IMR-90 (cell line): ENCODE results near the gene GJB5. TPM values are rescaled to one million over a fixed set of nuclear protein-coding genes. Genes with fewer than 3 reads are reported as not detected.

Experiments used
- ATAC-seq: fragments of 200-7000 bp; cut with Tn5 transposase; 2 replicates; pipeline ENCODE4 v1.9.1; 2020; ENCODE audit warnings: low read depth, mild to moderate bottlenecking, moderate library complexity
- BruUV-seq: library from RNA; stranded (reverse); fragments of 400-500 nt; replicated peaks from 2 replicates; lab custom pipeline; 2021; lab: Mats Ljungman, UMichigan
- CTCF ChIA-PET: fragments of 300-600 bp; formaldehyde crosslinking; extraction: SDS; loops from one replicate; lab custom pipeline; 2021; ENCODE audit warnings: antibody characterized with exemption; lab: Yijun Ruan, JAX
- POLR2A ChIA-PET: fragments of 300-600 bp; sonication (Branson Sonifier 250); formaldehyde crosslinking; loops from one replicate; lab custom pipeline; 2022; ENCODE audit warnings: antibody characterized with exemption; ENCODE audit not compliant: unreplicated experiment; lab: Charles Lee
- DNase-seq: peaks from one replicate; pipeline ENCODE4 v3.0.0; 2013
- H2AFZ ChIP-seq: replicated peaks from 2 replicates; pipeline ENCODE3; 2013; ENCODE audit warnings: low read length, mild to moderate bottlenecking; ENCODE audit not compliant: poor library complexity
- H2AK5ac ChIP-seq: 2 replicates; pipeline ENCODE4 v1.6.1; 2013; ENCODE audit warnings: low read depth, low read length, inconsistent platforms
- H2AK9ac ChIP-seq: replicated peaks from 2 replicates; pipeline ENCODE3; 2013; ENCODE audit warnings: mild to moderate bottlenecking, low read depth, low read length, moderate library complexity; ENCODE audit not compliant: poor library complexity
- H2BK120ac ChIP-seq: 2 replicates; pipeline ENCODE4 v1.6.1; 2013; ENCODE audit warnings: low read depth, low read length, inconsistent platforms
- H2BK15ac ChIP-seq: 3 replicates; pipeline ENCODE4 v1.6.1; 2013; ENCODE audit warnings: low read depth, low read length, inconsistent platforms
- H2BK20ac ChIP-seq: 2 replicates; pipeline ENCODE4 v1.6.1; 2013; ENCODE audit warnings: low read depth, mild to moderate bottlenecking, inconsistent platforms, low read length, moderate library complexity
- H2BK5ac ChIP-seq: 2 replicates; pipeline ENCODE4 v1.6.1; 2013; ENCODE audit warnings: mild to moderate bottlenecking, low read depth, low read length, inconsistent platforms; ENCODE audit not compliant: poor library complexity, severe bottlenecking
- H3K14ac ChIP-seq: replicated peaks from 2 replicates; pipeline ENCODE4 v1.6.1; 2013; ENCODE audit warnings: low read depth, low read length, inconsistent platforms
- H3K18ac ChIP-seq: 2 replicates; pipeline ENCODE4 v1.6.1; 2013; ENCODE audit warnings: low read depth, low read length, control low read depth
- H3K23ac ChIP-seq: 2 replicates; pipeline ENCODE4 v1.6.1; 2013; ENCODE audit warnings: low read depth, low read length, inconsistent platforms
- H3K27ac ChIP-seq: 2 replicates; pipeline ENCODE4 v1.5.1; 2013; ENCODE audit warnings: mild to moderate bottlenecking, control low read depth, low read length; ENCODE audit not compliant: insufficient read depth
- H3K27me3 ChIP-seq: 2 replicates; pipeline ENCODE4 v1.6.1; 2013; ENCODE audit warnings: low read length; ENCODE audit not compliant: control insufficient read depth, insufficient read depth
- H3K36me3 ChIP-seq: 2 replicates; pipeline ENCODE4 v1.6.1; 2013; ENCODE audit warnings: low read length, mixed read lengths; ENCODE audit not compliant: control insufficient read depth, insufficient read depth
- H3K4ac ChIP-seq: 2 replicates; pipeline ENCODE4 v1.6.1; 2013; ENCODE audit warnings: low read depth, low read length, inconsistent platforms
- H3K4me1 ChIP-seq: 2 replicates; pipeline ENCODE4 v1.6.1; 2013; ENCODE audit warnings: low read length, mixed read lengths; ENCODE audit not compliant: control insufficient read depth, insufficient read depth
- H3K4me2 ChIP-seq: 2 replicates; pipeline ENCODE4 v1.6.1; 2013; ENCODE audit warnings: low read depth, mild to moderate bottlenecking, control low read depth, low read length, moderate library complexity
- H3K4me3 ChIP-seq: 2 replicates; pipeline ENCODE4 v1.5.1; 2013; ENCODE audit warnings: low read depth, mild to moderate bottlenecking, control low read depth, low read length, moderate library complexity; ENCODE audit not compliant: insufficient read depth
- H3K56ac ChIP-seq: 2 replicates; pipeline ENCODE4 v1.6.1; 2013; ENCODE audit warnings: low read length, inconsistent platforms; ENCODE audit not compliant: insufficient read depth; ENCODE audit errors: extremely low read depth
- H3K79me1 ChIP-seq, 2 experiments: 2 replicates each; pipeline ENCODE4 v1.6.1; 2013; ENCODE audit warnings: low read length in 2 of 2, inconsistent platforms in 1 of 2, low read depth in 1 of 2
- H3K9ac ChIP-seq: 2 replicates; pipeline ENCODE4 v1.6.1; 2013; ENCODE audit warnings: low read depth, low read length, control low read depth
- H3K9me1 ChIP-seq: 2 replicates; pipeline ENCODE4 v1.6.1; 2013; ENCODE audit warnings: low read length, inconsistent platforms; ENCODE audit not compliant: insufficient read depth
- H3K9me3 ChIP-seq: 2 replicates; pipeline ENCODE4 v1.6.1; 2013; ENCODE audit warnings: low read length; ENCODE audit not compliant: control insufficient read depth, insufficient read depth
- H4K20me1 ChIP-seq: 2 replicates; pipeline ENCODE4 v1.6.1; 2013; ENCODE audit warnings: low read length, inconsistent platforms; ENCODE audit not compliant: insufficient read depth
- H4K5ac ChIP-seq: 2 replicates; pipeline ENCODE4 v1.6.1; 2013; ENCODE audit warnings: mild to moderate bottlenecking, low read depth, low read length, control low read depth
- H4K8ac ChIP-seq, 2 experiments: 2 replicates each; pipeline ENCODE4 v1.6.1; 2013; ENCODE audit warnings: low read depth in 2 of 2, low read length in 2 of 2, control low read depth in 1 of 2, inconsistent platforms in 1 of 2
- H4K91ac ChIP-seq: 2 replicates; pipeline ENCODE4 v1.6.1; 2013; ENCODE audit warnings: low read depth, low read length, inconsistent platforms; ENCODE audit not compliant: insufficient read depth
- BHLHE40 ChIP-seq: fragments of 150-350 bp; IDR thresholded peaks from 2 replicates; pipeline ENCODE4 v1.6.1; 2016; ENCODE audit warnings: mild to moderate bottlenecking, low read depth, low read length
- CHD1 ChIP-seq: IDR thresholded peaks from 2 replicates; pipeline ENCODE4 v1.6.1; 2012; ENCODE audit warnings: low read depth, low read length, improper control_type of control experiment
- FOS ChIP-seq: fragments of 150-350 bp; IDR thresholded peaks from 2 replicates; pipeline ENCODE4 v1.6.1; 2016; ENCODE audit warnings: low read depth, low read length
- MAFK ChIP-seq: IDR thresholded peaks from 2 replicates; pipeline ENCODE4 v1.6.1; 2012; ENCODE audit warnings: low read depth, low read length, improper control_type of control experiment
- MAZ ChIP-seq: IDR thresholded peaks from 2 replicates; pipeline ENCODE4 v1.6.1; 2012; ENCODE audit warnings: low read depth, mild to moderate bottlenecking, low read length, improper control_type of control experiment, moderate library complexity, borderline replicate concordance
- MXI1 ChIP-seq: IDR thresholded peaks from 2 replicates; pipeline ENCODE4 v1.6.1; 2012; ENCODE audit warnings: low read depth, mild to moderate bottlenecking, low read length, moderate library complexity, borderline replicate concordance
- NFE2L2 ChIP-seq: fragments of 150-350 bp; IDR thresholded peaks from 2 replicates; pipeline ENCODE4 v1.6.1; 2016; ENCODE audit warnings: low read depth, mild to moderate bottlenecking, low read length
- POLR2A ChIP-seq: IDR thresholded peaks from 2 replicates; pipeline ENCODE4 v1.6.1; 2012; ENCODE audit warnings: mild to moderate bottlenecking, low read depth, low read length
- RAD21 ChIP-seq: IDR thresholded peaks from 2 replicates; pipeline ENCODE4 v1.6.1; 2012; ENCODE audit warnings: low read length, improper control_type of control experiment
- RCOR1 ChIP-seq: IDR thresholded peaks from 2 replicates; pipeline ENCODE4 v1.6.1; 2012; ENCODE audit warnings: mild to moderate bottlenecking, low read length, improper control_type of control experiment; ENCODE audit not compliant: insufficient replicate concordance
- RFX5 ChIP-seq: IDR thresholded peaks from 2 replicates; pipeline ENCODE4 v1.8.0; 2012; ENCODE audit warnings: low read depth, mild to moderate bottlenecking, low read length, moderate library complexity
- SMC3 ChIP-seq: fragments of 150-350 bp; IDR thresholded peaks from 2 replicates; pipeline ENCODE4 v1.6.1; 2016; ENCODE audit warnings: low read depth, mild to moderate bottlenecking, antibody characterized with exemption, low read length, moderate library complexity
- WGBS, 2 experiments: methylation state at CpG; one replicate each; pipeline versions ENCODE4 v1.1.5 to v1.1.7; 2013; ENCODE audit warnings: missing lambda C conversion rate in 2 of 2; ENCODE audit not compliant: insufficient read length in 1 of 2; ENCODE audit errors: extremely low coverage in 2 of 2; 5-methylcytosine and 5-hydroxymethylcytosine counted together
- dilution Hi-C: fragments of 300-500 bp; cut with HindIII; formaldehyde crosslinking; loops from one replicate; pipeline ENCODE4 v1.14.3; 2018; ENCODE audit warnings: low sequenced_read_pairs; ENCODE audit not compliant: unreplicated experiment
- in situ Hi-C: fragments of 300-500 bp; cut with MboI; formaldehyde crosslinking; loops from 3 replicates; pipeline ENCODE4 v1.14.3; 2019; ENCODE audit warnings: low sequenced_read_pairs, inconsistent platforms, mixed read lengths
- intact Hi-C: fragments of 100-400 bp; cut with micrococcal nuclease; formaldehyde crosslinking; loops from 2 replicates; pipeline ENCODE4 v1.10.0; 2022
- polyA plus RNA-seq, 3 experiments: library from polyadenylated mRNA; depleted of rRNA; stranded (reverse); fragments of >200 nt; gene quantifications; 2 replicates each; pipeline ENCODE4 v1.2.3, GENCODE V29; 2012; ENCODE audit warnings: low replicate concordance in 1 of 3
- total RNA-seq: library from RNA; depleted of rRNA; stranded (reverse); fragments of >200 nt; gene quantifications from 2 replicates; pipeline ENCODE4 v1.2.3, GENCODE V29; 2012
- TF ChIP-seq, protein P1 (sequence below): fragments of 150-350 bp; IDR thresholded peaks from 2 replicates; pipeline ENCODE4 v1.6.1; 2017; ENCODE audit warnings: mild to moderate bottlenecking, antibody characterized with exemption, low read length, low read depth
- TF ChIP-seq, protein P2 (sequence below): conservative IDR thresholded peaks from 2 replicates; pipeline ENCODE4 v1.5.1; 2012; ENCODE audit warnings: mild to moderate bottlenecking, low read depth, low read length, improper control_type of control experiment
- TF ChIP-seq, protein P3 (sequence below): fragments of 150-350 bp; IDR thresholded peaks from 2 replicates; pipeline ENCODE4 v1.6.1; 2016; ENCODE audit warnings: low read depth, mild to moderate bottlenecking, low read length, moderate library complexity, borderline replicate concordance

The GJB5 gene
- total and polyA plus RNA-seq, 2 of the 4 experiments (the other 2 are of a cell fraction) = 0.10 TPM; not detected in 1

DNA sequence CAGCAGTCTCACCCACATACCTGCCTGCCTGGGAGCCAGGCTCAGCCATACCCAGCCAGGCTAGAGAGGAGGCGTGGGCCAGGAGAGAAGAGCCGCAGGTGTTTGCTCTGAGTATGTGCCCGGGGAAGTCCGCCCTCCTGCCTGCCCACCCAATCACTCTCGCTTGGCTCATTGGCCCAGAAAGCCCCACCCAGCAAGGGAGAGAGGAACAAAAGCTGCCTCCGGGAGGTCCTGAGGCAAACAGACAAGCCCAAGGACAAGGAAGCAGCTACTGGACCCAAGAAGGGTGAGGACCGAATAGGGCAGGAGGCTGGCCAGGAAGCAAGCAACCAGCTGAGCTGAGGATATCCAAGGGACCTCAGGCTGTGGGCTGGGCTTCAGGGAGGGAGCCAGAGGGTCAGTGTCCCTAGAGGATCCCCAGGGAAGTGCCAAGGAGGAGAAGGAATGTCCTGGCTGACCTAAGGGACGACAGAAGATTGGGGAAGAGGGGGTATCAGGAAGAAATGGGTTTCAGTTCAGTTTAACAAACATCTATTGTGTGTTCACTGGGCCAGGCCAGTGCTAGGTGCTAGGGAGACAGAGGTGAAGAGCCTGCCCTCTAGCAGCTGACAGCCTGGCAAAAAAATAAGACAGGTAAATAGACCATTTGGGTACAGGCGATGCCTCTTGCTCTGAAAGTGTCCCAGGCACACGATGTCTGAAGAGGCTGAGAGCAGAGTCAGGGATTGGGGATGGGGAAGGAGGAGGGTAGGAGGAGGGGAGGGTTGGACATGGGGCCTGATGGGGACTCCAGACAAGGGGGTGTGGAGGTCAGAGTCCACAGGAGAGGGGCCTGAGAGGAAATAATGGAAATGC lies 4.9 kb downstream of the GJB5 start, which contains the start of gene GJB4:
Gene GJB4 (plus strand): TSS at position 238 of the 855 bp plus-strand sequence. CDS start 1,515 bp downstream, outside the sequence.
- no peak within 1 kb of the TSS for H2BK120ac ChIP-seq
- H2BK15ac ChIP-seq = no peak within 1 kb of the TSS
- intact Hi-C loops (no loop called here), in situ Hi-C loops (no loop called here), dilution Hi-C loops (no loop called here)
- DNase-seq (no peak), ATAC-seq (no peak)
- no peaks in the 10 kb centered on the region for H3K36me3 ChIP-seq
- no peak within 1 kb of the TSS for H3K9ac ChIP-seq
- no peaks in the 10 kb centered on the region for H3K4me1 ChIP-seq
- ChIA-PET CTCF (no interaction called here), POLR2A (no interaction called here)
- no peak within 1 kb of the TSS for H3K23ac ChIP-seq
- H3K4ac ChIP-seq = no peak within 1 kb of the TSS
- no peak within 1 kb of the TSS for H4K8ac ChIP-seq
- H3K14ac ChIP-seq = no peak within 1 kb of the TSS
- H2AK9ac ChIP-seq = no peak within 1 kb of the TSS
- no peak within 1 kb of the TSS for H4K5ac ChIP-seq
- H2AK5ac ChIP-seq = no peak within 1 kb of the TSS
- H3K9me1 ChIP-seq = no peaks in the 10 kb centered on the region
- no peak within 1 kb of the TSS for H2BK5ac ChIP-seq
- H3K18ac ChIP-seq = no peak within 1 kb of the TSS
- no peak within 1 kb of the TSS for H3K56ac ChIP-seq
- no peaks in the 10 kb centered on the region for H4K20me1 ChIP-seq
- no peaks in the 10 kb centered on the region for H3K79me1 ChIP-seq
- no TSS peak for BruUV-seq
- H2AFZ ChIP-seq = no peak within 1 kb of the TSS
- 39% methylated on average over 5 of the region's 10 CpGs; no CpG with 5 or more reads in 1 of the 2 experiments for WGBS, 2 experiments
- no peaks in the 10 kb centered on the region for H3K9me3 ChIP-seq
- no peak within 1 kb of the TSS for H3K27ac ChIP-seq
- H3K4me2 ChIP-seq = no peak within 1 kb of the TSS
- H3K4me3 ChIP-seq = no peak within 1 kb of the TSS
- no peak within 1 kb of the TSS for H4K91ac ChIP-seq
- H3K27me3 ChIP-seq = no peaks in the 10 kb centered on the region; the same call in 1 of the 2 replicates
- H2BK20ac ChIP-seq = no peak within 1 kb of the TSS
- TF ChIP-seq NFE2L2 = no peak
- TF ChIP-seq, protein P1, sequence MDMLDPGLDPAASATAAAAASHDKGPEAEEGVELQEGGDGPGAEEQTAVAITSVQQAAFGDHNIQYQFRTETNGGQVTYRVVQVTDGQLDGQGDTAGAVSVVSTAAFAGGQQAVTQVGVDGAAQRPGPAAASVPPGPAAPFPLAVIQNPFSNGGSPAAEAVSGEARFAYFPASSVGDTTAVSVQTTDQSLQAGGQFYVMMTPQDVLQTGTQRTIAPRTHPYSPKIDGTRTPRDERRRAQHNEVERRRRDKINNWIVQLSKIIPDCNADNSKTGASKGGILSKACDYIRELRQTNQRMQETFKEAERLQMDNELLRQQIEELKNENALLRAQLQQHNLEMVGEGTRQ = no peak
- TF ChIP-seq RFX5 = no peak
- TF ChIP-seq, protein P2, sequence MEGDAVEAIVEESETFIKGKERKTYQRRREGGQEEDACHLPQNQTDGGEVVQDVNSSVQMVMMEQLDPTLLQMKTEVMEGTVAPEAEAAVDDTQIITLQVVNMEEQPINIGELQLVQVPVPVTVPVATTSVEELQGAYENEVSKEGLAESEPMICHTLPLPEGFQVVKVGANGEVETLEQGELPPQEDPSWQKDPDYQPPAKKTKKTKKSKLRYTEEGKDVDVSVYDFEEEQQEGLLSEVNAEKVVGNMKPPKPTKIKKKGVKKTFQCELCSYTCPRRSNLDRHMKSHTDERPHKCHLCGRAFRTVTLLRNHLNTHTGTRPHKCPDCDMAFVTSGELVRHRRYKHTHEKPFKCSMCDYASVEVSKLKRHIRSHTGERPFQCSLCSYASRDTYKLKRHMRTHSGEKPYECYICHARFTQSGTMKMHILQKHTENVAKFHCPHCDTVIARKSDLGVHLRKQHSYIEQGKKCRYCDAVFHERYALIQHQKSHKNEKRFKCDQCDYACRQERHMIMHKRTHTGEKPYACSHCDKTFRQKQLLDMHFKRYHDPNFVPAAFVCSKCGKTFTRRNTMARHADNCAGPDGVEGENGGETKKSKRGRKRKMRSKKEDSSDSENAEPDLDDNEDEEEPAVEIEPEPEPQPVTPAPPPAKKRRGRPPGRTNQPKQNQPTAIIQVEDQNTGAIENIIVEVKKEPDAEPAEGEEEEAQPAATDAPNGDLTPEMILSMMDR = no peak
- TF ChIP-seq POLR2A = no peak
- TF ChIP-seq RCOR1 = no peak
- TF ChIP-seq FOS = no peak
- TF ChIP-seq, protein P3, sequence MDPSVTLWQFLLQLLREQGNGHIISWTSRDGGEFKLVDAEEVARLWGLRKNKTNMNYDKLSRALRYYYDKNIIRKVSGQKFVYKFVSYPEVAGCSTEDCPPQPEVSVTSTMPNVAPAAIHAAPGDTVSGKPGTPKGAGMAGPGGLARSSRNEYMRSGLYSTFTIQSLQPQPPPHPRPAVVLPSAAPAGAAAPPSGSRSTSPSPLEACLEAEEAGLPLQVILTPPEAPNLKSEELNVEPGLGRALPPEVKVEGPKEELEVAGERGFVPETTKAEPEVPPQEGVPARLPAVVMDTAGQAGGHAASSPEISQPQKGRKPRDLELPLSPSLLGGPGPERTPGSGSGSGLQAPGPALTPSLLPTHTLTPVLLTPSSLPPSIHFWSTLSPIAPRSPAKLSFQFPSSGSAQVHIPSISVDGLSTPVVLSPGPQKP = no peak
- TF ChIP-seq BHLHE40 = no peak
- no peak for TF ChIP-seq MXI1
- no peak for TF ChIP-seq MAZ
- TF ChIP-seq RAD21 = no peak
- no peak for TF ChIP-seq SMC3
- TF ChIP-seq MAFK = no peak
- TF ChIP-seq CHD1 = no peak
